ENCODE measurements around the gene LMBR1.
"Not testable (repeated sequence)": the region's sequence is repeated elsewhere in the genome, so short reads cannot be mapped to it uniquely, and the experiment has no call there.

Gene LMBR1

GRCh38 chr7:156903232-156903909 is 10.4 kb upstream of the LMBR1 start:
- no peak for DNase-seq

GRCh38 chr7:156900093-156900492 is 7.1 kb upstream of the LMBR1 start:
- not testable (repeated sequence) for DNase-seq

- no peak for DNase-seq
Measured at GRCh38 chr7:156898938-156899337, 6.0 kb upstream of the LMBR1 start.

- no peak for DNase-seq
Measured at GRCh38 chr7:156897673-156898072, 4.7 kb upstream of the LMBR1 start.

- no peak for DNase-seq
Measured at GRCh38 chr7:156896388-156897022, 3.5 kb upstream of the LMBR1 start.

- no peak for DNase-seq
Measured at GRCh38 chr7:156895024-156895780, 2.2 kb upstream of the LMBR1 start.

GRCh38 chr7:156892081-156892800 is 742 bp downstream of the LMBR1 start:
- DNase-seq = peak; percentile 67

GRCh38 chr7:156889746-156890145 is 3.2 kb downstream of the LMBR1 start:
- no peak for DNase-seq

- no peak for DNase-seq
Measured at GRCh38 chr7:156889089-156889488, 3.9 kb downstream of the LMBR1 start.

GRCh38 chr7:156886020-156886795 is 6.8 kb downstream of the LMBR1 start:
- no peak for DNase-seq

- no peak for DNase-seq
Measured at GRCh38 chr7:156881679-156882078, 11.3 kb downstream of the LMBR1 start.

- no peak for DNase-seq
Measured at GRCh38 chr7:156875766-156876165, 17.2 kb downstream of the LMBR1 start.

- not testable (repeated sequence) for DNase-seq
Measured at GRCh38 chr7:156868363-156868762, 24.6 kb downstream of the LMBR1 start.

GRCh38 chr7:156865493-156865892 is 27.5 kb downstream of the LMBR1 start:
- DNase-seq = no peak

- not testable (repeated sequence) for DNase-seq
Measured at GRCh38 chr7:156862022-156862421, 31.0 kb downstream of the LMBR1 start.

GRCh38 chr7:156861212-156861611 is 31.8 kb downstream of the LMBR1 start:
- DNase-seq = no peak

- not testable (repeated sequence) for DNase-seq
Measured at GRCh38 chr7:156860099-156860498, 32.9 kb downstream of the LMBR1 start.

- DNase-seq = no peak
Measured at GRCh38 chr7:156858523-156858922, 34.5 kb downstream of the LMBR1 start.

- no peak for DNase-seq
Measured at GRCh38 chr7:156857757-156858156, 35.2 kb downstream of the LMBR1 start.

GRCh38 chr7:156854654-156855053 is 38.3 kb downstream of the LMBR1 start:
- DNase-seq = no peak

- DNase-seq = no peak
Measured at GRCh38 chr7:156848979-156849378, 44.0 kb downstream of the LMBR1 start.

- DNase-seq = no peak
Measured at GRCh38 chr7:156845379-156846101, 47.4 kb downstream of the LMBR1 start.
